Lung (tissue), 12 donors: Measurements from ENCODE around the gene CSNK1G2. TPM values are rescaled to one million over a fixed set of nuclear protein-coding genes. Genes with fewer than 3 reads are reported as not detected.

ENCODE experiments used
- ATAC-seq: fragments of 200-7000 bp; cut with Tn5 transposase; one replicate; pipeline ENCODE4 v1.9.1; 2020; ENCODE audit warnings: moderate number of reproducible peaks; ENCODE audit not compliant: insufficient read depth, low FRiP score
- DNase-seq, 3 donors: peaks; one replicate each; pipeline ENCODE4 v3.0.0-alpha.2; 2013 to 2017
- H3K27ac ChIP-seq, 2 donors: one replicate each; pipeline ENCODE4 v1.5.1; 2013; ENCODE audit warnings: mild to moderate bottlenecking in 2 of 2, moderate library complexity in 2 of 2, control low read depth in 1 of 2, inconsistent platforms in 1 of 2, low read depth in 1 of 2, low read length in 1 of 2
- H3K27me3 ChIP-seq, 3 donors: one replicate each; pipeline ENCODE4 v1.5.1; 2013; ENCODE audit warnings: low read length in 2 of 3; ENCODE audit not compliant: control insufficient read depth in 3 of 3, insufficient read depth in 3 of 3
- H3K36me3 ChIP-seq, 4 donors: one replicate each; pipeline ENCODE4 v1.5.1; 2013; ENCODE audit warnings: low read length in 4 of 4, mild to moderate bottlenecking in 1 of 4, moderate library complexity in 1 of 4; ENCODE audit not compliant: control insufficient read depth in 4 of 4, insufficient read depth in 4 of 4
- H3K4me1 ChIP-seq, 5 donors: one replicate each; pipeline ENCODE4 v1.5.1; 2013; ENCODE audit warnings: low read length in 5 of 5, mild to moderate bottlenecking in 2 of 5, moderate library complexity in 1 of 5; ENCODE audit not compliant: control insufficient read depth in 5 of 5, insufficient read depth in 5 of 5
- H3K4me3 ChIP-seq: one replicate; pipeline ENCODE4 v1.5.1; 2013; ENCODE audit warnings: mild to moderate bottlenecking, control low read depth, moderate library complexity
- H3K9ac ChIP-seq, 2 donors: one replicate each; pipeline ENCODE4 v1.5.1; 2013; ENCODE audit warnings: low read length in 2 of 2, control low read depth in 1 of 2; ENCODE audit not compliant: insufficient read depth in 1 of 2
- H3K9me3 ChIP-seq, 4 donors: one replicate each; pipeline ENCODE4 v1.5.1; 2013; ENCODE audit warnings: low read length in 3 of 4, mild to moderate bottlenecking in 1 of 4, moderate library complexity in 1 of 4; ENCODE audit not compliant: control insufficient read depth in 4 of 4, insufficient read depth in 3 of 4
- WGBS, 2 donors: extraction: QIAGEN DNeasy Blood & Tissue Kit; methylation state at CpG; one replicate each; pipeline ENCODE4 v1.1.7; 2013; 5-methylcytosine and 5-hydroxymethylcytosine counted together
- polyA plus RNA-seq, 2 donors: library from polyadenylated mRNA; stranded (reverse); fragments of 200-250 nt; gene quantifications; one replicate each; pipeline ENCODE4 v1.2.1, GENCODE V29; 2013
- total RNA-seq, 2 donors: library from RNA; depleted of rRNA in 1 of 2; stranded (reverse); fragments of >200 nt in 1 of 2; gene quantifications; one replicate each; pipeline ENCODE4 v1.2.1, GENCODE V29; 2014 to 2021
- TF ChIP-seq, protein P1 (sequence below): IDR thresholded peaks from 2 replicates; pipeline ENCODE4 v1.5.1; 2012; ENCODE audit warnings: mild to moderate bottlenecking; ENCODE audit errors: control extremely low read depth, extremely low read depth
- donor health status: control.
- donor health status: control.
- donor health status: Bipolar disorder and iron deficiency.
- donor health status: healthy.
- donor health status: DM: yes; HTN: yes; CAD: no.

CSNK1G2 gene
- total and polyA plus RNA-seq, 4 donors: 50.0 to 80.2 (median 70.8) TPM

DNA sequence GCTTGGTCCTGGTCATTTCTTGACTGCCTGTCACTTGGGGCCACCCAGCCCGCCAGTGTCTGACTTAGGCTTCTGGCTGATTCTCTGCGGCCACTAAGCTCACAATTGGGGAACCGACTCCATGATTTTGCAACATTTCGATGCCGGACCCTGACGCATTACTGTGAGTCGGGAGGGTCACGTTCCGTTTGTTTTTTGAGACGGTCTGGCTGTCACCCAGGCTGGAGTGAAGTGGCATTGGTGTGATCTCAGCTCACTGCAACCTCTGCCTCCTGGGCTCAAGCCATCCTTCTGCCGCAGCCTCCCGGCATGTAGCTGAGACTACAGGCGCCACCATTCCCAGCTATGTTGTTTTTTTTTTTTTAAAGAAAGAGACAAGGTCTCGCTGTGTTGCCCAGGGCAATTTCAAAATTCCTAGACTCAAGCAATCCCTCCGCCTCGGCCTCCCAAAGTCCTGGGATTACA, 39.0 kb upstream of the CSNK1G2 start:
- ATAC-seq: no peak

DNA sequence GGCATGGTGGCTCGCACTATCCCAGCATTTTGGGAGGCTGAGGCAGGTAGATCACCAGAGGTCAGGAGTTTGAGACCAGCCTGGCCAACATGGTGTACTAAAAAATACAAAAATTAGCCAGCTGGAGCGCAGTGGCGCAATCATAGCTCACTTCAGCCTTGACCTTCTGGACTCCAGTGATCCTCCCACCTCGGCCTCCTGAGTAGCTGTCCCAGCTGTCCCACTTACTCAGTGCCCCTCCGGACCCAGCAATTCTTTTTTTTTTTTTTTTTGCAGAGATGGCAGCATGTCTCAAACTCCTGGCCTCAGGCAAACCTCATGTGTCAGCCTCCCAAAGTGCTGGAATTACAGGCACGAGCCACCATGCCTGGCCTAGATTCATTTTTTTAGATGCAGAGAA, 38.0 kb upstream of the CSNK1G2 start:
- ATAC-seq: no peak
- Histone ChIP-seq H3K9ac (no peak overlapping the region), H3K4me1 (peaks cover 0 to 12% (median 2%) of the 10 kb centered on the region in 5 donors), H3K9me3 (no peaks in the 10 kb centered on the region), H3K36me3 (peaks cover 0 to under 1% (median 0%) of the 10 kb centered on the region in 4 donors), H3K27ac (peak overlapping the region in 1 of 2 donors; percentile 60), H3K27me3 (no peaks in the 10 kb centered on the region), H3K4me3 (no peak overlapping the region)
- no peak for DNase-seq
- 74 to 83% methylated on average over 6 of the region's 6 CpGs for WGBS, 2 donors
- TF ChIP-seq, protein P1, sequence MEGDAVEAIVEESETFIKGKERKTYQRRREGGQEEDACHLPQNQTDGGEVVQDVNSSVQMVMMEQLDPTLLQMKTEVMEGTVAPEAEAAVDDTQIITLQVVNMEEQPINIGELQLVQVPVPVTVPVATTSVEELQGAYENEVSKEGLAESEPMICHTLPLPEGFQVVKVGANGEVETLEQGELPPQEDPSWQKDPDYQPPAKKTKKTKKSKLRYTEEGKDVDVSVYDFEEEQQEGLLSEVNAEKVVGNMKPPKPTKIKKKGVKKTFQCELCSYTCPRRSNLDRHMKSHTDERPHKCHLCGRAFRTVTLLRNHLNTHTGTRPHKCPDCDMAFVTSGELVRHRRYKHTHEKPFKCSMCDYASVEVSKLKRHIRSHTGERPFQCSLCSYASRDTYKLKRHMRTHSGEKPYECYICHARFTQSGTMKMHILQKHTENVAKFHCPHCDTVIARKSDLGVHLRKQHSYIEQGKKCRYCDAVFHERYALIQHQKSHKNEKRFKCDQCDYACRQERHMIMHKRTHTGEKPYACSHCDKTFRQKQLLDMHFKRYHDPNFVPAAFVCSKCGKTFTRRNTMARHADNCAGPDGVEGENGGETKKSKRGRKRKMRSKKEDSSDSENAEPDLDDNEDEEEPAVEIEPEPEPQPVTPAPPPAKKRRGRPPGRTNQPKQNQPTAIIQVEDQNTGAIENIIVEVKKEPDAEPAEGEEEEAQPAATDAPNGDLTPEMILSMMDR: no peak

More for the DNA sequence above, 39.0 kb upstream of the CSNK1G2 start:
- no peak overlapping the region for H3K4me3 ChIP-seq
- H3K27me3 ChIP-seq: no peaks in the 10 kb centered on the region
- WGBS, 2 donors: 39 to 67% methylated on average over 16 of the region's 16 CpGs
- no peaks in the 10 kb centered on the region for H3K9me3 ChIP-seq
- H3K27ac ChIP-seq: peak overlapping the region in 1 of 2 donors; percentile 74
- H3K4me1 ChIP-seq: peaks cover 0 to 14% (median 7%) of the 10 kb centered on the region in 5 donors
- TF ChIP-seq, protein P1: no peak
- H3K9ac ChIP-seq: no peak overlapping the region
- no peak for DNase-seq
- H3K36me3 ChIP-seq: no peaks in the 10 kb centered on the region

DNA sequence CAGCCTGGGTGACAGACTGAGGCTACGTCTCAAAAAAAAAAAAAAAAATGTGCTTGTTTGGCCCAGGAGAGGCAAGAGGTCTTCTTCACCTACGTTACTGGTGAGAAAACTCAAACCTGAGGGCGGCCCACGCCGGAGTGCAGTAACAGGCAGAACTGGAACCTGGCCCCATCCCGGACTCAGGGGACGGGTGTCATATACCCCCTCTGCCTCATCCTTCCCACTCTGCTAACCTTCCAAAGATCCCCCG, 36.2 kb upstream of the CSNK1G2 start:
- no peak for DNase-seq
- peak overlapping the region in 1 of 2 donors; percentile 84 for H3K9ac ChIP-seq
- no peaks in the 10 kb centered on the region for H3K27me3 ChIP-seq
- TF ChIP-seq, protein P1: no peak
- ATAC-seq: no peak
- WGBS, 2 donors: 36 to 38% methylated on average over 8 of the region's 8 CpGs
- peak overlapping the region in 1 of 2 donors; percentile 89 for H3K27ac ChIP-seq
- no peaks in the 10 kb centered on the region for H3K9me3 ChIP-seq
- H3K4me1 ChIP-seq: peaks cover 0 to 18% (median 2%) of the 10 kb centered on the region in 5 donors
- H3K36me3 ChIP-seq: peaks cover 0 to 7% (median 0%) of the 10 kb centered on the region in 4 donors
- H3K4me3 ChIP-seq: no peak overlapping the region
